Measurements from ENCODE around the gene PCNX2.

DNA sequence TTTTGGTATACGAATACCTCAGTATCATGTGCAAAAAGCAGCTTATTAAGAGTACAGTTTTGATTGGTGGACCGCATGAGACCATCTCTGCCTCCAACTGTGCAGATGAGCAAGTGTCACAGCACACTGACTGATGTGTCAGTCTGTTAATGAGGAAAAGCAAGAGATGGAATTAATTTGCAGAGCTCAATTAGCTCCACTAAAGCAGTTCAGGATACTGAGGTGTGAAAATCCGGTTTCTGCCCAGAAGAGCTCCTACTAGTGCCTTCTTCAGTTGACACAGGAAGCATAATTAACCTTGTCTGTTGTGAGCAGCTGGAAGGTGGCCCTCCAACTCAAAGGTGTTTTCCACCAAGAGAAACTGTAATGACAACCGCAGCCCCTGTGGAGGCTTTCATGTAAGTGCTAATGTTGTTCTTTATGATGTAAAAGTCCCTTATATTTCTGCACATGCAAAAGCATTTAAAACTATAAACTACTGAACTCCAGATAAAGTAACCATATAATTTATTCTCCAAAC, 44.3 kb downstream of the PCNX2 start:
- TF ChIP-seq, protein P1, sequence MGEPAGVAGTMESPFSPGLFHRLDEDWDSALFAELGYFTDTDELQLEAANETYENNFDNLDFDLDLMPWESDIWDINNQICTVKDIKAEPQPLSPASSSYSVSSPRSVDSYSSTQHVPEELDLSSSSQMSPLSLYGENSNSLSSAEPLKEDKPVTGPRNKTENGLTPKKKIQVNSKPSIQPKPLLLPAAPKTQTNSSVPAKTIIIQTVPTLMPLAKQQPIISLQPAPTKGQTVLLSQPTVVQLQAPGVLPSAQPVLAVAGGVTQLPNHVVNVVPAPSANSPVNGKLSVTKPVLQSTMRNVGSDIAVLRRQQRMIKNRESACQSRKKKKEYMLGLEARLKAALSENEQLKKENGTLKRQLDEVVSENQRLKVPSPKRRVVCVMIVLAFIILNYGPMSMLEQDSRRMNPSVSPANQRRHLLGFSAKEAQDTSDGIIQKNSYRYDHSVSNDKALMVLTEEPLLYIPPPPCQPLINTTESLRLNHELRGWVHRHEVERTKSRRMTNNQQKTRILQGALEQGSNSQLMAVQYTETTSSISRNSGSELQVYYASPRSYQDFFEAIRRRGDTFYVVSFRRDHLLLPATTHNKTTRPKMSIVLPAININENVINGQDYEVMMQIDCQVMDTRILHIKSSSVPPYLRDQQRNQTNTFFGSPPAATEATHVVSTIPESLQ (CRISPR knock-in tag; IDR thresholded peaks at IDR 0.05): no peak
- TF ChIP-seq, protein P2, sequence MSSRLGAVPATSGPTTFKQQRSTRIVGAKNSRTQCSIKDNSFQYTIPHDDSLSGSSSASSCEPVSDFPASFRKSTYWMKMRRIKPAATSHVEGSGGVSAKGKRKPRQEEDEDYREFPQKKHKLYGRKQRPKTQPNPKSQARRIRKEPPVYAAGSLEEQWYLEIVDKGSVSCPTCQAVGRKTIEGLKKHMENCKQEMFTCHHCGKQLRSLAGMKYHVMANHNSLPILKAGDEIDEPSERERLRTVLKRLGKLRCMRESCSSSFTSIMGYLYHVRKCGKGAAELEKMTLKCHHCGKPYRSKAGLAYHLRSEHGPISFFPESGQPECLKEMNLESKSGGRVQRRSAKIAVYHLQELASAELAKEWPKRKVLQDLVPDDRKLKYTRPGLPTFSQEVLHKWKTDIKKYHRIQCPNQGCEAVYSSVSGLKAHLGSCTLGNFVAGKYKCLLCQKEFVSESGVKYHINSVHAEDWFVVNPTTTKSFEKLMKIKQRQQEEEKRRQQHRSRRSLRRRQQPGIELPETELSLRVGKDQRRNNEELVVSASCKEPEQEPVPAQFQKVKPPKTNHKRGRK (CRISPR knock-in tag; IDR thresholded peaks at IDR 0.05; ENCODE audit: borderline replicate concordance): no peak

Data from WTC11 (cell line).